Measurements from ENCODE around the gene CNPPD1.

CNPPD1 gene

GRCh38 chr2:219176818-219177551, at the start of gene CNPPD1:
Gene CNPPD1 (minus strand): TSS chr2:219176925. CDS start chr2:219176828, 97 bp downstream.
- DNase-seq, result peak; percentile 78 to 83

- DNase-seq, result no peak
Measured at GRCh38 chr2:219225350-219225749, 48.6 kb upstream of the CNPPD1 start.

- DNase-seq, result no peak
Measured at GRCh38 chr2:219223831-219224610, 47.3 kb upstream of the CNPPD1 start.

GRCh38 chr2:219221957-219222518, 45.3 kb upstream of the CNPPD1 start:
- DNase-seq, result no peak

GRCh38 chr2:219220652-219221402, 44.1 kb upstream of the CNPPD1 start:
- no peak for DNase-seq

- no peak for DNase-seq
Measured at GRCh38 chr2:219219784-219220532, 43.2 kb upstream of the CNPPD1 start.

GRCh38 chr2:219218732-219219701, 42.3 kb upstream of the CNPPD1 start, which contains the start of gene ABCB6:
Gene ABCB6 (minus strand): TSS chr2:219218958. CDS start chr2:219218673, 285 bp downstream.
- DNase-seq, result peak; percentile 81 to 84

- DNase-seq, result peak; percentile 42 to 59
Measured at GRCh38 chr2:219218217-219218731, 41.5 kb upstream of the CNPPD1 start.

GRCh38 chr2:219216535-219216915, 39.8 kb upstream of the CNPPD1 start:
- no peak for DNase-seq

- no peak for DNase-seq
Measured at GRCh38 chr2:219215871-219216534, 39.3 kb upstream of the CNPPD1 start.

GRCh38 chr2:219214786-219215185, 38.1 kb upstream of the CNPPD1 start:
- no peak for DNase-seq

- DNase-seq, result no peak
Measured at GRCh38 chr2:219214141-219214540, 37.4 kb upstream of the CNPPD1 start.

GRCh38 chr2:219213486-219214071, 36.9 kb upstream of the CNPPD1 start:
- no peak for DNase-seq

GRCh38 chr2:219213026-219213415, 36.3 kb upstream of the CNPPD1 start:
- no peak for DNase-seq

- DNase-seq, result no peak
Measured at GRCh38 chr2:219210886-219211362, 34.2 kb upstream of the CNPPD1 start.

GRCh38 chr2:219210196-219210885, 33.6 kb upstream of the CNPPD1 start:
- no peak for DNase-seq

- no peak for DNase-seq
Measured at GRCh38 chr2:219209236-219210195, 32.8 kb upstream of the CNPPD1 start.

Measured in NCI-H1930 (cell line).